Common myeloid progenitor, CD34-positive (primary cell): ENCODE data around the gene LITAF.
A peak's percentile ranks its signal among the peaks of the same experiment; 100 is the strongest.
"Not testable (repeated sequence)": the region's sequence is repeated elsewhere in the genome, so short reads cannot be mapped to it uniquely, and the experiment has no call there.

Source experiments
- CTCF ChIA-PET: fragments of 350-600 bp; sonication (Branson Sonifier 250); formaldehyde crosslinking; loops from one replicate; lab custom pipeline; 2021; ENCODE audit warnings: antibody characterized with exemption; lab: Charles Lee
- POLR2A ChIA-PET: fragments of 350-600 bp; sonication (Branson Sonifier 250); formaldehyde crosslinking; loops from one replicate; lab custom pipeline; 2021; ENCODE audit warnings: antibody characterized with exemption; lab: Charles Lee
- DNase-seq, 3 donors: peaks; one replicate each; pipeline versions ENCODE4 v3.0.0 to v3.0.0-alpha.2; 2013
- H3K27ac ChIP-seq, 2 experiments: 1 replicate in 1 of 2; 2 replicates in 1 of 2; pipeline ENCODE4 v1.7.0; 2013; ENCODE audit warnings: inconsistent platforms in 2 of 2, low read length in 2 of 2, mild to moderate bottlenecking in 2 of 2, low read depth in 1 of 2, moderate library complexity in 1 of 2; ENCODE audit not compliant: severe bottlenecking in 2 of 2, insufficient read depth in 1 of 2, poor library complexity in 1 of 2
- H3K27me3 ChIP-seq, 5 experiments: replicated peaks in 2 of 5; 1 replicate in 3 of 5; 2 replicates in 2 of 5; pipeline versions ENCODE4 v1.6.1 to v1.7.0; 2013; ENCODE audit warnings: low read length in 4 of 5, mild to moderate bottlenecking in 2 of 5, moderate library complexity in 2 of 5, inconsistent platforms in 1 of 5; ENCODE audit not compliant: insufficient read depth in 5 of 5, control insufficient read depth in 4 of 5
- H3K36me3 ChIP-seq, 4 experiments: 1 replicate in 2 of 4; 2 replicates in 2 of 4; pipeline versions ENCODE4 v1.6.1 to v1.7.0; 2013; ENCODE audit warnings: low read length in 3 of 4, control low read depth in 1 of 4, mild to moderate bottlenecking in 1 of 4; ENCODE audit not compliant: control insufficient read depth in 4 of 4, insufficient read depth in 4 of 4
- H3K4me1 ChIP-seq, 4 experiments: 1 replicate in 3 of 4; 2 replicates in 1 of 4; pipeline versions ENCODE4 v1.6.1 to v1.7.1; 2013; ENCODE audit warnings: low read length in 3 of 4, mild to moderate bottlenecking in 3 of 4, control low read depth in 1 of 4, inconsistent platforms in 1 of 4, moderate library complexity in 1 of 4; ENCODE audit not compliant: control insufficient read depth in 4 of 4, insufficient read depth in 4 of 4; ENCODE audit errors: control extremely low read depth in 1 of 4
- H3K4me3 ChIP-seq, 7 experiments: 1 replicate in 4 of 7; 2 replicates in 3 of 7; pipeline versions ENCODE4 v1.5.1 to v1.7.0; 2013; ENCODE audit warnings: mild to moderate bottlenecking in 7 of 7, low read length in 6 of 7, moderate library complexity in 6 of 7, inconsistent platforms in 2 of 7, low read depth in 2 of 7, control low read depth in 1 of 7; ENCODE audit not compliant: insufficient read depth in 4 of 7, control insufficient read depth in 1 of 7; ENCODE audit errors: extremely low read depth in 1 of 7
- H3K9me3 ChIP-seq, 5 experiments: 1 replicate in 4 of 5; 2 replicates in 1 of 5; pipeline versions ENCODE4 v1.6.1 to v1.7.1; 2013; ENCODE audit warnings: low read length in 4 of 5, mild to moderate bottlenecking in 2 of 5, inconsistent platforms in 1 of 5, low read depth in 1 of 5, moderate library complexity in 1 of 5; ENCODE audit not compliant: control insufficient read depth in 4 of 5, insufficient read depth in 2 of 5; ENCODE audit errors: control extremely low read depth in 1 of 5
- WGBS: methylation state at CpG from one replicate; pipeline ENCODE4 v1.1.5; 2013; ENCODE audit not compliant: insufficient coverage; 5-methylcytosine and 5-hydroxymethylcytosine counted together

The LITAF gene

DNA sequence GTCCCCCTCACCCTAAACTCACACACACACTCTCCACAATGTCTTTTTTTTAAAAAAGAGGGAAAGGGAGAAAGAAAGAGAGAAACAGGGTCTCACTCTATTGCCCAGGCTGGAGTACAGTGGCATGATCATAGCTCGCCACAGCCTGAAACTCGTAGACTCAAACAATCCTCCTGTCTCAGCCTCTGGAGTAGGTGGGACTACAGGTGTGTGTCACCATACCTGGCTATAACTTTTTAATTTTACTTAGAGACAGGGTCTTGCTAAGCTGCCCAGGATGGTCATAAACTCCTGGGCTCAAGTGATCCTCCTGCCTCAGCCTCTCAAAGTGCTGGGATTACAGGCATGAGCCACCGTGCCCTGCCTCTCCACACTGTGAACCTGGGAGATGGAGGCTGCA is 24.9 kb downstream of the LITAF start:
- Histone ChIP-seq H3K27ac (no peak overlapping the region), H3K4me1 (peaks cover 0 to 15% (median 5%) of the 10 kb centered on the region in 4 experiments), H3K36me3 (peaks cover 2 to 33% (median 7%) of the 10 kb centered on the region in 4 experiments), H3K27me3 (no peaks in the 10 kb centered on the region), H3K4me3 (no peak overlapping the region), H3K9me3 (peaks cover 0 to 3% (median 0%) of the 10 kb centered on the region in 5 experiments)
- WGBS, result 100% methylated on average over 2 of the region's 3 CpGs
- ChIA-PET POLR2A (no interaction called here), CTCF (no interaction called here)
- no peak for DNase-seq

DNA sequence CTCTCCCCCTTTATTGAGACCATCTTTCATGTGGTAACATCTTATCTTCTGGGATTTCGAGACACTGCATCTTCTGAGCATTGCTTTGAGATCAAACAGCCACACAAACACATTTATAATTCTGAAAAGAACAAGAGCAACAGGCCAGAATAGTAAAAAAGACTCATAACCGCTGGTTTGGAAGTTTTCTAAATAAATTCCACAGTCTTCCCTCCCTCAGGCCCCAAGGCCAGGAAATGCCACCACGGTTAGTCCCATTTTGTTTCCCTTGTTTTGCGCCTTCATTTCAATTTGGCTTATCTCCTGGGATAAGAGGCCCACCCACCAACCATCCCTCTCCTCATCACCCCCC is 25.3 kb downstream of the LITAF start:
- Histone ChIP-seq H3K4me3 (no peak overlapping the region), H3K4me1 (peaks cover 0 to 15% (median 5%) of the 10 kb centered on the region in 4 experiments), H3K9me3 (peaks cover 0 to 7% (median 1%) of the 10 kb centered on the region in 5 experiments), H3K36me3 (peaks cover 5 to 32% (median 8%) of the 10 kb centered on the region in 4 experiments), H3K27me3 (no peaks in the 10 kb centered on the region), H3K27ac (no peak overlapping the region)
- DNase-seq, result no peak
- ChIA-PET POLR2A (no interaction called here), CTCF (no interaction called here)
- whole genome bisulfite sequencing, result 100% methylated on average over 1 of the region's 4 CpGs

DNA sequence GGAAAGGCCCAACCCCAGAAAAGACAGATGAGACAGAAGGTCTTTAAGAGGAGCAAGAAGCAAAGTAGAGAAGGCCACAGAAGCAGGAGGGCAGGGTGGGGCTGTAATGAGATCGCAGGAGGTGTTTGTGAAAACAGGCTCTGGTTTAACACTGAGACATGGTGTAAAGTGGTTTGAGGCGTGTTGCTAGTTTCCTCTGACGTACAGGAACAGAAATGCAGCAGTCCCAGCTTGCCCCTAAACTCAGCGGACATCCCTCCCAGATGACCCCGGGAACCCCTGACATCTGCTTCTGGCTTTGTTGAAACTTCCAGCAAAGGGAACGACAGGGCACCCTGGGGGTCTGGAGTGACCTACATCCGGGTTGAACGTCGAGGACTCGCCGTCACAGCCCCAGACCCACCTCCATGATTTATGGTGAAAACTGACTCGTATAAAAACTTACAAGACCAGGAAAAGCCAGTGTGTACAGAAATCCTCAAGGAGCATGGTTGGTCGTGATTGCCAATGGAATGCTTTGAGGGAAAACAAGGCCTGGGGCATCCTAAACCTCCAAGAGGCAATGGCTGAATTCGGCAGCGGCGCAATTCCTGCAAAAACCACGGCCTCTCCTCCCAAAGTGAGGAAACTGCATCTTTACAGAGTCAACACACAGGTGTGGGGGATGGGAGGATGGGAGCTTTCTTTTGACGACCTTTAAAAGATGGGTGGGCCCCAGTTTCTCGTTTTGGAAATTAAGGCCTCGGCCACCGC is 25.8 kb downstream of the LITAF start:
- ChIA-PET CTCF (interaction anchor here (1.0 to 1.4 kb wide), 3 partner anchors 23 to 91 kb away, joined by 3 to 4 read pairs (median 4); no protein-coding TSS in a partner anchor), POLR2A (no interaction called here)
- H3K4me1 ChIP-seq, result peaks cover 0 to 15% (median 5%) of the 10 kb centered on the region in 4 experiments
- no peak overlapping the region for H3K4me3 ChIP-seq
- no peak overlapping the region for H3K27ac ChIP-seq
- H3K9me3 ChIP-seq, result peaks cover 0 to 12% (median 7%) of the 10 kb centered on the region in 5 experiments
- DNase-seq, result peak in 1 of 3 donors; percentile 51
- WGBS, result 81% methylated on average over 15 of the region's 21 CpGs
- H3K27me3 ChIP-seq, result no peaks in the 10 kb centered on the region
- peaks cover 9 to 32% (median 12%) of the 10 kb centered on the region in 4 experiments for H3K36me3 ChIP-seq

DNA sequence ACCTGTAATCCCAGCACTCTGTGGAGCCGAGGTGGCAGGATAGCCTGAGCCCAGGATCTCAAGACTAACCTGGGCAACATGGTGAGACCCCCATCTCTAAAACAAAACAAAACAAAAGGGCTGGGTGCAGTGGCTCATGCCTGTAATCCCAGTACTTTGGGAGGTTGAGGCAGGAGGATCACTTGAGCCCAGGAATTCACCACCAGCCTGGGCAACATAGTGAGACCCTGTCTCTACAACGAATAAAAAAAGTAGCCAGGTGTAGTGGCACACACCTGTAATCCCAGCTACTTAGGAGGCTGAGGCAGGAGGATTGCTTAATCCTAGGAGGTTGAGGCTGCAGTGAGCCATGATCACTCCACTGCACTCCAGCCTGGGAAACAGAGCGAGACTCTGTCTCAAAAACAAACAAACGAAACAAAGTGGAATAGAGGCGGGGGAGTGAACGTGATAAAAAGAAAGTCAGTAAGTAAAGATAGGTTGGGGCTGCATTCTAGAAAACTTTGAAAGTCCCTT is 28.4 kb downstream of the LITAF start:
- peaks cover 22 to 41% (median 27%) of the 10 kb centered on the region in 4 experiments for H3K36me3 ChIP-seq
- DNase-seq, POLR2A ChIA-PET, H3K27me3 ChIP-seq, H3K4me3 ChIP-seq, H3K27ac ChIP-seq: not testable (repeated sequence)
- peaks cover 0 to 14% (median 10%) of the 10 kb centered on the region in 5 experiments for H3K9me3 ChIP-seq
- peaks cover 0 to 15% (median 4%) of the 10 kb centered on the region in 4 experiments for H3K4me1 ChIP-seq
- CTCF ChIA-PET, result interaction anchor here (1.0 kb wide), 1 partner anchor 25 kb away, joined by 3 read pairs; no protein-coding TSS in a partner anchor
- 93% methylated on average over 6 of the region's 6 CpGs for WGBS

DNA sequence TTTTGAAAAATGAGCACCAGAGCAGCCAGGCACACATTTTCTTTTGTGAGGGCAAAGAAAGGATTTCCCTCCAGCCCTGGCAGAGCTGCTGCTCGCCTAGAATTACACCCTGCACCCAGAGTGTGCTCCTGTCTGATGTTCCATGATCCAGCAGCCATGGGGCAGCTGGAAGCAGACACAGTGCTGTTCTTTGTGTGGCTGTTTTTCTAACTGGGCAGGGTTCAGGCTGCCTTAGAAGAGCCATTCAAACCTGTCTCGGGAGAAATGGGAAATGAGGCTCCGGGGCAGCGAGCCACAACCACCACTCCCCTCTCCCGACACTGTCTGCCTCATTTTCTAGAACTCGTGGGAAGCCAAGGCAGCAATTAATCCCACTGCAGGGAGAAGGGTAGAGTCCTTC is 28.9 kb downstream of the LITAF start:
- Histone ChIP-seq H3K4me3 (no peak overlapping the region), H3K27ac (no peak overlapping the region), H3K9me3 (peaks cover 0 to 14% (median 10%) of the 10 kb centered on the region in 5 experiments), H3K4me1 (peaks cover 0 to 15% (median 4%) of the 10 kb centered on the region in 4 experiments), H3K27me3 (no peaks in the 10 kb centered on the region), H3K36me3 (peaks cover 22 to 46% (median 30%) of the 10 kb centered on the region in 4 experiments)
- 95% methylated on average over 5 of the region's 6 CpGs for WGBS
- DNase-seq, result no peak
- ChIA-PET CTCF (no interaction called here), POLR2A (no interaction called here)

DNA sequence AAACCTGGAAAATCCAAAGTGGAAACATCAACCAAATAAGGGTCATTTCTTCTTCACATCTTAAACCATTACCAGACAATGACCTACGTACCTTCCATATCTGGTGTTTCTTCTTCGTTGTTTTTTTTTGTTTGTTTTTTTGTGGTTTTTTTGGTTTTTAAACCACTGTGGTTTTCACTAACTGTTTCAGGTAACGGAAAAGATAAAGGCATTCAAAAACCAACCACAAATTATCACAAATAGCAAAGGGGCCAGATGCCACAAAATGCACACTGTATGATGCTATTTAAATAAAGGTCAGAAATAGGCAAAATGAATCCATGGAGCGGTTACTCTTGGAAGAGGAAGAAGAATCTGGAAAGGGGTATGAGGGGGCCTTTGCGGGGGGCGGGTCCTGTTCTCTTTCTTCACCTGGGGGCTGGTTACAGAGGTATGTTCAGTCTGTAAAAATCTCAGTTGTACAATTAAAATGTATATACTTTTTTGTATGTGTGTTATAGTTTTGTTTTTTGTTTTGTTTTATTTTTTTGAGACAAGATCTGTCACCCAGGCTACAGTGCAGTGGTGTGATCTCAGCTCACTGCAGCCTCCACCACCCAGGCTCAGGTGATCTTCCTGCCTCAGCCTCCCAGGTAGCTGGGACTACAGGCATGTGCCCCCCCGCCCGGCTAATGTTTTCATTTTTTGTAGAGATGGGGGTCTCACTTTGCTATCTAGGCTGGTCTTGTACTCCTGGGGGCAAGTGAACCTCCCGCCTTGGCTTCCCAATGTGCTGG is 29.6 kb downstream of the LITAF start:
- CTCF ChIA-PET, result interaction anchor here (1.8 kb wide), 1 partner anchor 25 kb away, joined by 4 read pairs; no protein-coding TSS in a partner anchor
- Histone ChIP-seq H3K27me3 (no peaks in the 10 kb centered on the region), H3K36me3 (peaks cover 22 to 53% (median 30%) of the 10 kb centered on the region in 4 experiments), H3K27ac (no peak overlapping the region), H3K4me3 (no peak overlapping the region), H3K4me1 (peaks cover 2 to 15% (median 9%) of the 10 kb centered on the region in 4 experiments), H3K9me3 (peaks cover 0 to 14% (median 10%) of the 10 kb centered on the region in 5 experiments)
- POLR2A ChIA-PET, result no interaction called here
- peak in 2 of 3 donors; percentile 43 to 69 for DNase-seq
- 100% methylated on average over 2 of the region's 9 CpGs for WGBS
